GM19452 (cell line): Measurements from ENCODE around the gene CAPN14.

Source experiments
- ATAC-seq: cut with Tn5 transposase; IDR thresholded peaks from one replicate; pipeline ENCODE4 v1.9.1; 2021; ENCODE audit not compliant: unreplicated experiment

CAPN14 gene

DNA sequence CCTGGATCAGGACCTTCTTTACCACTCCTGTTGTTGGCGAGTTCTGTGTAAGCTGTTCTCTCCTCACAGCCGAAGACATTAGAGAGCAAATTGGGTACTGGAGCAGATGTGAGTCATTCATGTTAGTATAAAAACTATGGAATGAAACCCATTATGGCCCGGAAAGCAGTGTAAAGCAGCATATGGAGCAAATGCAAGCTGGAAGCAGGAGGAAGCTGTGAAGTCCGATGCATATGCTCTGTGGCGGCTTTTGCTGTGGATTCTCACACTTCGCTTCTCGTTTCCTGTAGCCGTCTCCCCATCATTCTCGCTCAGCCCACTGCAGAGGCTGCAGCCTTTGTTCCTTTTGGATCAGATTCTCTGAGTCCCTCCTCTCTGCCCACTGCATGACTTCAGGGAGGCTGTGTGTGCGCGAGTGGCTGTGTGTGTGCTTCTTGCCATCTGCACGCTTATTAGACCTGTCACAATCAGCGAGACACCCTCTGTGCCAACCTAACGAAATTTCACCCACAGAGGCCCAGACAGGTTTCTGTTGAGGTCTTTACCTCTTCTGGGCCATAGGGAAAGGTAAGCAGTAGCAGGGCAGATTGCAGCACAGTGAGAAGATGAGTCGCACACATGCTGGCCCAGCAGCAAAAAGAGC lies 75.8 kb downstream of the CAPN14 start:
- ATAC-seq = no peak

DNA sequence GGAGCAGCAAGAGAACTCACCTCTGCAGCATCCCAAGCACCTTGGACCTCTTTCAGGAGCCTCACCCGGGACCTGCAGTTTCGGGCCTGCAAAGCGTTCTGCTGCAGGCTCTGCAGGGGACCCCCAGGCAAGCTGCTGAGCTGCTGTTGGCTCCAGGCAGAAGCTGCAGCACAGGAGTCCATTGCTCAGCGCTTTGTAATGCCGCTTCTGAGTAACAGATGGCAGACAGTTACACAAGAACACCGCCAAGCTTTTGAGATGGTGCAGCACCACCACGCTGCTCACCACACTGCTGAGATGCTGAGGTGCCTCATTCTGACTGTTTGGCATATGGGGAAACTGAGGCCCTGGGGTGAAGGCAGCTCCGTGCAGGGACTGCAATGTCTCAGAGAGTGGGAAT lies 77.2 kb downstream of the CAPN14 start:
- ATAC-seq = no peak

DNA sequence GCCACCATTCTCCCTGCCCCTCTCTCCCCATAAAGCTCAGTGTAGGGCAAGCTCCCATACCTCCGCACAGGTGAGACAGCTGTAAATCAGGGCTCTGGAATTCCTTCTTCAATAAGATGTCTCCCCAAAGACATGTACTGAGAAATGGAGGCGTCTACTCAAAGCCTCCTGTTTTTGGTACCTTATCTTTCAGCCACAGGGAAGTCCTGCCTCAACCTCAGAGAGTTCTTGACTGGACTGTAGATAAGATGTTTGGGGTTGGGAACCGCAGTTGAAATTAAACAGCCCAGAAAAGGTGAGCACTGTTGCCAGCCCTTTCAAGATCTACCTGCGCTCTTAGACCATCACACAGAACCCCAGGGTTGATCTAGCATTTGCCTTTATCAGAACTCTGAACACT lies 77.6 kb downstream of the CAPN14 start:
- ATAC-seq = no peak

DNA sequence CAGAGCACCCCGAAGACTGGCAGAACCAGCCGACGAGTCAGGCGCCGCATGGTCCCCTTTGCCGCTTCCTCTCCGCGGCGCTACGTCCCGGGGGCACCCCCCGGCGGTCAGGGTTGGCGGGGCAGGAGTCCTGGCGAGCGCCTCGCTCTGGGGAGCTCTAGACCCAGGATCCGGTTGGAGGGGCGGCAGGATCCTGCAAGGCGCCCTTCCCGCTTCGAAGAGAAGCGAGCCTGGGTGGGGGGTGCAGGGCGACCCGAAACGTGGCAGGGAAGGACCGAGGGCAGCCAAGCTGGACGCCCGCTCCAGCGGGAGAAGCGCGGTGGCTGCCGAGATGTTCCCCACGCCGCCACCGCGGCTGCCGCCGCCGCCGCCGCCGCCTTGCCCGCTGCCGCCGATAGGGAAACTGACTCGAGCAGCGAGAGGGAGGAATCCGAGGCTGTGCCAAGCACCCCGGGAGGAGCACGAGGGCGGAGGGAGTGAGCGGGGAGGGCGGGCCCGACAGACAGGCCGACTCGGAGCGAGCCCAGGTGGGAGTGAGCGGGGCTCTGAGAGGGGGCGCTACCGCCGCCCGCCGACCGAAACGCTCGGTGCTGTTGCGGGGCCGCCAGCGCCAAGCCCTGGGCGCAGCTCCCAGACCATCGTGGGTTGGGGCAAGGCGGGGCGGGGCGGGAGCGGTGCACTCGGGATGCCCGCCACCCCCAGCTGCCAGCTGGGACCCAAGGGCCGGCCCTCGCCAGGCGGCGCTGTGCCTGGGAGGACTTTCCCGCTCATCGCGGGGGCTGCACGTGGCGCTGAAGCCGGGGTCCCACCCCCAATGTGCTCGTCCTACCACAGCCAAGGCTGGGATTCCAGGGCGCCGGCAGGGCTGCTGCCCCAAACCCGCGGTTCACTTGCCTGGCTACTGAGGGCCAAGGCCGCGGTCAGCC lies 79.0 kb downstream of the CAPN14 start, which contains the start of gene GALNT14:
TSS of gene GALNT14 (minus strand) at position 404 of the 926 bp plus-strand sequence. CDS start at position 50, 354 bp downstream.
- ATAC-seq = no peak

DNA sequence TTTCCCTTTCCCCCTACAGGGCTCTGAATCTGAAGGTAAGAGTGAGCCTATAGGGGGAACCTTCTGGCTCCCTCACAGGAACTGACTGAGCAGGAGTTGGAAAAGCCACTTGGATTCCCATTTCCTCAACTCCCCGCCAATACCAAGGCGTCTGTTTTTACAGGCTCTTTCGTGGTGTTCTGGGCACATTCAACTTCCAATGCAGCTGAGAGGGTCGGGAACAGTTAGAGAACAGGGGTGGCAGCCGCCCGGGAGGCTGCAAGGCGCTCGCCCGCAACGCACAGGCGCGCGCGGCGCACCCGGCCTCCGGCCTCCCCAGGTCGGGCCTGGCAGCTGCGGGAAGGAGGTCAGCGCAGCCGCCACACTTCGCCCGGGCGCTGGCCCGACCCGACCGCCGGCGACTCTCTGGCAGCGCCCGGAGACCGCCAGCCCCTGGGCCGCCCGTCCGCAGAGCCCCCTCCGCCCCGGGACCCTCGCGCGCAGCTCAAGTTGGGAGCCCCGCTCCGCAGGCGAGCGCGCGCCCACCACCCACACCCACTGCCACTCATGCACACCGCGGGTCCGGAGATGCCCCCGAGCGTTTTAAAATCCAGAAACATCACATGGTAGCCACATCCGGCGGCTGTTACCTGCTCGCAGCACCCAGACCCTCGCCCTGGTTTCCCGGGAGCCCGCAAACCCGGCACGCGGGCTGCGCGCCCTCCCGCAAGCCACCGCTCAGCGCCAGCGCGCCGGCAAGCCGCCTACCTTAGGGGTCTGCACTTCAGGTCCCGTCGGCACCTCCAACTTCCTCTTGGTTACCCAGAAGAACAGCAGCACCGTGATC lies 79.9 kb downstream of the CAPN14 start:
- ATAC-seq = no peak

DNA sequence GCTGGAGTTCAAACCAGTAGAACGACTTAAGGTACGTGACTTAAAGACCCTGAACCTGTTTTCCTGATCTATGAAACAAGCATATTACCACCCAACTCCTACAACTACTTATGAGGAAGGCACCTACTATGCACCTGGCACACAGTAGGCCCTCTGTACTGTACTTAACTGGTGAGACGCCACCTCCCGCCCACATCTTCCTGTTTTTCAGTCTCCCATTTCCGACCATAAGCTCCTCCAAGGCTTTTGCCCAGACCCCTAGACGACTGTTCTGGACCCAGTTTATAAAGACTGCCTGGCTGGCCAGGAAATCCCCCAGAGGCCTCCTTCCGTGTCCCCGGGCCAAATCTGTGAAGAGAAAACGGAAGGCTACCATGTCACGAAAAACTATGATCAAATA lies 80.6 kb downstream of the CAPN14 start:
- ATAC-seq = no peak

DNA sequence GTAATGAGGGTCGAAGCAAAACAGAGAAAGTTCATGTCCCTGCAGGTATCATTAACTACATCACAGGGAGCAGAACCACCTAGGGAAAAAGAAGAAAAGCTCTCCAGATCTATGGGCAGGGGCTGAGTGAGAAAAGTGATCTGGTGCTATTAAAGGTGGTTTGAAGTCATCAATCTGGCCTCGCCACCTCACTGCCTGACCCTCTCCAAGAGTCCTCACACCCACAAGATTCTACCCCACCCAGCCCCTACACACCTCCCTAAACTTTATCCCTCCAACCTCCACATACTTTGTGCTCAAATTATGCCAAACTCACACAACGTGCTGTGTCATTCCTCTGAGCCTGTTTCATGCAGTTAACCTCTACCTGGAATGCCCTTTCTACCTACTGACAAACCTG lies 81.3 kb downstream of the CAPN14 start:
- ATAC-seq = no peak

DNA sequence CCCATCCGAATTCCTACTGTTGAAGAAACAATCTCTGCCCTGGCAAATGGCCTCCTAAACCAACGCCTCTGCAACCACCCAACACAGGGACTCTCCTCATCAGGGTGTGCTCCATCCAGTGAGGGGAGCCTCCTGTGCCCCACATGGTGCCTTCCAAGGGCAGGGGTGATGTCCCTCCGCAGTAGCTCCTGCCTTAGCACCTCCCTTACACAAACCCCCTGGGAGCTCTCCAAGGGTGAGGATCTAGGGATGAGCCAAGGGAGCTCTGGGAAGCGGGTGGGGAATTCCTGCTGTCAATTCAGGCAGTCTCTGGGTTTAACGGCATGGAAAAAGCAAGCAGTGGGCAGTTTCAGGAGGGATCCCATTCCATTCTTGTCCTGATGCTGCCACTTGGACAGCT lies 82.8 kb downstream of the CAPN14 start:
- ATAC-seq = no peak

DNA sequence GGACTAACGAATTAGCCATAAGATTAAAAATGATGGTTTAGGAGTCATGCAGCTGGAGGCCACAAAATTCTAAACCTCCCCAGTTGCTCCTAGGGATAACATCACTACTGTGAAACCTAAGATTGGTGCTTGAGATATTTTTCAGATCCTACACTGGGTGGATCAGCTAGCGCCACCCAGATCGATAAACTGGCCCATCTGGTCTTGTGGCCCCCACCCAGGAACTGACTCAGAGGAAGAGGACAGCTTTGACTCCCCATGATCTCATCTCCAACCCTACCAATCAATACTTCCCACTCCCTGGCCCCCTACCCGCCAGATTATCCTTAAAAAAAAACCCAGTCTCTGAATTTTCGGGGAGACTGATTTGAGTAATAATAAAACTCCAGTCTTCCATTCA lies 84.5 kb downstream of the CAPN14 start:
- ATAC-seq = no peak

DNA sequence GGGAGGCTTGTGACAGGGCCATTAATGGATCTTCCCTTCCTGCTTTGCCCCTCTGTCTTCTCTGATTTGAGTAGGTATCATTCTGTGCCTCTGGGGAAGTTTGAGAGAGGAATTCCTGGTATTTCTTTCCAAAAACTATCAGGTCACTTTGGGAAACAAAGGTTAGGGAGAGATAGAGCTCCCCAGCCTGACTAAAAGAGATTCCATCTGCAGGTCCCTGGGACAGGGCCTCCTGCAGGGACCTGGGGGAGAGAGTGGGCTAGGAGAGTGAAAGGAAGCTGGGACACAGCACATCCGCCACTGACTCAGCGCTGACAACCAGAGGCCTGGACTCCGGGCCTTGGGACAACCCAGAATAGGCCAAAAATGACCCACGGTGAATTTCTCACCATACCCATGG lies 85.4 kb downstream of the CAPN14 start:
- no peak for ATAC-seq

DNA sequence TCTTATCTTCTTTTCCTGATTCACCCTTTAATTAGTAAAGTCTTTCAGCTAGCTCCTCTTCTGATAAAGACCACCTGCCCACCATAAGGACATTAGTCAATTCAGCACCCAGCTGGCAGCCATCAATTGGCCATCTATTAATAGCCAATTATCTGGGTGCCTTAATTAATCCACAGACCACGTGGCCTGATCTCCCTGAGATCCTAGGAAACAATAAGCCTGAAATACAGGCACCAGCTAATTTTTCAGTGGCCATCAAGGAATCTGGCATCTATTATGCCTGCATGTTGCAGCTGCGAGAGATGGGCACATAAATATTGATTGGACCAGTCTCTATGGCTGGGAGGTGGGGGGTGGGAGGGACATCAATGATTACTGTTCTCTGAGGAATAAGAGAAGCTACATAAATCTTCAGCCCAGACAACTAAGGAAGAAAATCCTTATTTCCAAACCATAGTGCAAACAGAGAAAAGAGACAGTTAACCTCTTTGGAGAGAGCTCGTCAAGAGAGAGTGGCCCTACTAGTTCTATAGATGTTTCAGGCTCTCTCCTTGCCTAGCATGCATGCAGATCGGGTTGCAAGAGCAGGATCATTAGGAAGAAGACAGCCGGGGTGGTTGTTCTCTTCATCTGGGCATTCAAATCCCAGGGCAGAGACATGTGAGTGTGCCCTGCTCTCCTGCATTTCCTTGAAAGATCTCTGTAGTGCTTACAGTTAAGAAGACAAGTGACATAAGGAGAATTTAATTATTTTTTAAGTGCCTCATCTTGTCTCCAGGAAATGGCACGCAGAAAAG lies 87.7 kb downstream of the CAPN14 start:
- ATAC-seq = no peak

DNA sequence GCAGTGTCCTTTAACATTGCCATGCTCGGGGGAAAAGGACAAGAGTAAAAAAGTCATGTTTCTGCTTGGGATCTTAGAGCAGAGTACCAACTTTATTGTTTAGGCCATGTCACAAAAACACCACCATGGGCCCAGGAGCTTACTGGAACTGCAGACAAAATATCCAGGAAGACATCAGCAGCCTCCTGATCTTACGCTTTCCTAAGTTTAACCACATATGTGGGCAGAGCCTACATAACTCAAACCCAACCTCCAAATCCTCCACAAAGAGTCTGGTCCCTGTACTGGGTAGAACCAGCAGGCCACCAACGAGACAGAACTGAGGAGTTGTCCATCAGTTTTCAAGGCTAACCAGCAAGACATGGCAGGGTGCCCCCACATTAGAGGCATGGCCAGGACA lies 89.4 kb downstream of the CAPN14 start:
- ATAC-seq = no peak

DNA sequence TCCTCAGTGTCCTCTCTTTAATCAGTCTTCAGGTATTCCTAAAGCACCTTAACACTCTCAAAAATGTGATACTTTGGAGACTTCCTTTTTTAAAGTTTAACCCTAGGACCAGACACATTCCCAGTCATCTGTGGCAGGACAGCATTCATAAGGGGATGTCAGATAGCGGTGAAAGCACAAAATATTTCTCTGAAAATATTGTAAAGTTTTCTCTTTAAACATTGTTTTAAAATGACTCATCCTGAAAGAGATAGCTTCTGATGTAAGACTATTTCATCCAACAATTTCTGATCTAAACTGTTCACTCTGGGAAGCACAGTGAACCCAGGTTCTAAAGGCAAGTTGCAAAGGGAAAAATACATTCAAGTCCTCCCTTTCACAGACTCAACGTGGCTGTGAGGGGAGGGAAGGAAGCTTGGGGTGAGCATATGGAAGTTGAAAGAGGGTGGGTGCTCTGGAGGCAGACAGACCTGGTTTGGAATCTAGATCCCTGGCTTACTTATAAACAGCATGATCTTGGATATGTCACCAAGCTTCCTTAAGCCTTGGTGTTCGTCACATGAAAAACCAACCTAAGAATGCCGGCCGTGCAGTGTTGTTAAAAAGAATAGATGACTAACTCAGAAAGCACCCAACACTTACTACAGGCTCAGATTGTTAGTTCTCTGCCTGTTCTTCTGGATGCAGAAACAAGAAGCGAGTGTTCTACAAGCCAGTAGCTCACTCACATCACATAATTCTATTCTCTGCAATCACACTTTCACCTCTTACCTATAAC lies 91.2 kb downstream of the CAPN14 start:
- no peak for ATAC-seq

DNA sequence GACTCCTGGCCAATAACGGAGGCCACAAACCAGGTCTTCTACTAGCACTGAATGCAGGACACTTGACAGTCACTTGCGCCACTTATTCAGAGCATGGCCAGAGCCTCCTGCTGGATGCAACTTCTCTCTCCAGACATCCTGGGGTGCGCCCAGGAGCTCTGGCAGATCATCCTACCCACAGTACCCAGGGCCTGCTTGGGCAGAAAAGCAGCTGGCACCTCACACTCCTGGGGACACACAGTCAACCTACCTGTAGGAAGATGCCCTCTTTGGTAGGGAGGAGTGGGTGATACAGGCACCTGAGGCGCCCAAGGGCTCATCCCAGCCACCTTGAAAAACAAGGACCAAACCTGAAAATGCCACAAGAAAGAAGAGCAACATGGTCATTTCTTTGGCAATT lies 92.4 kb downstream of the CAPN14 start:
- ATAC-seq = no peak
